Measurements from ENCODE around the gene STAM2.

- no peak for TF ChIP-seq PATZ1 (CRISPR knock-in tag; IDR thresholded peaks at IDR 0.05; ENCODE audit: borderline replicate concordance)
- TF ChIP-seq GLIS3 (CRISPR knock-in tag; IDR thresholded peaks at IDR 0.05): no peak
- no peak for TF ChIP-seq ZFP3 (CRISPR knock-in tag; IDR thresholded peaks at IDR 0.05)
- no peak for TF ChIP-seq ZC3H10 (CRISPR knock-in tag; IDR thresholded peaks at IDR 0.05)
- TF ChIP-seq ZFP30 (CRISPR knock-in tag; IDR thresholded peaks at IDR 0.05): no peak
These were observed 14.3 kb upstream of the STAM2 start for GRCh38 chr2:152189622-152190495.

All from SK-N-SH treated with all-trans-retinoic acid at 6 μM for 48 hours (cell line).